OCI-LY1 (cell line): Measurements from ENCODE around the gene MTHFSD.

ENCODE experiments used
- H2AFZ ChIP-seq: fragments of 200-600 bp; sonication (generic), shearing (Covaris generic); 2 replicates; pipeline ENCODE4 v1.6.0; 2014; ENCODE audit warnings: antibody characterized with exemption, mild to moderate bottlenecking, low read length
- H3F3A ChIP-seq: fragments of 200-600 bp; sonication (generic), shearing (Covaris generic); 2 replicates; pipeline ENCODE4 v1.6.0; 2014; ENCODE audit warnings: mild to moderate bottlenecking, antibody characterized with exemption, low read length, moderate library complexity; ENCODE audit not compliant: insufficient read depth
- H3K27ac ChIP-seq: fragments of 200-600 bp; sonication (generic); 2 replicates; pipeline ENCODE4 v1.5.1; 2014; ENCODE audit warnings: low read length, mixed run types, mild to moderate bottlenecking, low read depth; ENCODE audit not compliant: poor library complexity, severe bottlenecking
- H3K27me3 ChIP-seq: fragments of 200-600 bp; sonication (generic); 2 replicates; pipeline ENCODE4 v1.6.0; 2014; ENCODE audit warnings: antibody characterized with exemption, mild to moderate bottlenecking, low read length, moderate library complexity; ENCODE audit not compliant: insufficient read depth
- H3K36me3 ChIP-seq: fragments of 200-600 bp; sonication (generic); 2 replicates; pipeline ENCODE4 v1.6.1; 2014; ENCODE audit warnings: mild to moderate bottlenecking, antibody characterized with exemption, low read length, moderate library complexity, mixed read lengths; ENCODE audit not compliant: insufficient read depth
- H3K4me1 ChIP-seq: fragments of 200-600 bp; sonication (generic); 2 replicates; pipeline ENCODE4 v1.5.1; 2014; ENCODE audit warnings: mild to moderate bottlenecking, low read length, moderate library complexity; ENCODE audit not compliant: insufficient read depth, severe bottlenecking
- H3K4me2 ChIP-seq: fragments of 200-600 bp; sonication (generic), shearing (Covaris generic); 2 replicates; pipeline ENCODE4 v1.6.1; 2014; ENCODE audit warnings: low read length
- H3K4me3 ChIP-seq: fragments of 200-600 bp; sonication (generic); 2 replicates; pipeline ENCODE4 v1.5.1; 2014; ENCODE audit warnings: low read length, low read depth, mild to moderate bottlenecking, mixed read lengths; ENCODE audit not compliant: poor library complexity, severe bottlenecking
- H3K79me2 ChIP-seq: fragments of 200-600 bp; shearing (Covaris generic); 2 replicates; pipeline ENCODE4 v1.6.1; 2016; ENCODE audit warnings: mixed run types, low read length, mixed read lengths; ENCODE audit not compliant: insufficient read depth
- H3K9ac ChIP-seq: fragments of 200-600 bp; sonication (generic), shearing (Covaris generic); 2 replicates; pipeline ENCODE4 v1.6.1; 2014; ENCODE audit warnings: mild to moderate bottlenecking, low read length, mixed read lengths
- H3K9me2 ChIP-seq: fragments of 200-600 bp; sonication (generic), shearing (Covaris generic); 2 replicates; pipeline ENCODE4 v1.6.1; 2014; ENCODE audit warnings: low read depth, mild to moderate bottlenecking, low read length, mixed read lengths
- H3K9me3 ChIP-seq: fragments of 200-600 bp; shearing (Covaris generic); 2 replicates; pipeline ENCODE4 v1.6.1; 2014; ENCODE audit warnings: low read length, mixed read lengths
- H4K20me1 ChIP-seq: fragments of 200-600 bp; sonication (generic), shearing (Covaris generic); 2 replicates; pipeline ENCODE4 v1.6.0; 2016; ENCODE audit warnings: mild to moderate bottlenecking, low read length; ENCODE audit not compliant: insufficient read depth
- EZH2 ChIP-seq: fragments of 200-600 bp; sonication (generic), shearing (Covaris generic); IDR thresholded peaks from 2 replicates; pipeline ENCODE4 v1.8.0; 2017; ENCODE audit warnings: borderline replicate concordance, mixed run types, mild to moderate bottlenecking, antibody characterized with exemption, low read length, moderate library complexity, mixed read lengths
- TF ChIP-seq, protein P1 (sequence below): fragments of 200-600 bp; sonication (generic), shearing (Covaris generic); IDR thresholded peaks from 2 replicates; pipeline ENCODE4 v1.5.1; 2017; ENCODE audit warnings: mild to moderate bottlenecking, antibody characterized with exemption, low read length, moderate library complexity, mixed read lengths

The MTHFSD gene

DNA sequence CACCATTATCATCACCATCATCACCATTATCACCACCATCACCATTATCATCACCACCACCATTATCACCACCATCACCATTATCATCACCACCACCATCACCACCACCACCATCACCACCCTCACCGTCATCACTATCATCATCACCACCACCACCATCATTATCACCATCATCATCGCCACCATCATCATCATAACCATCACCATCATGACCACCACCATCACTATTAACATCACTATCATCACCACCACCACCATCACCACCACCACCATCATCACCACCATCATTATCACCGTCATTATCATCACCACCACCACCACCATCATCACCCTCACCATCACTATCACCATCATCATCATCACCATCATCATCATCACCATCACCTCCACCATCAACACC is 32.5 kb upstream of the MTHFSD start:
- Histone ChIP-seq H2AFZ (no peak overlapping the region), H3K36me3 (peaks cover 18% of the 10 kb centered on the region), H3F3A (no peaks in the 10 kb centered on the region), H3K9ac (no peak overlapping the region), H3K79me2 (no peaks in the 10 kb centered on the region), H3K4me3 (no peak overlapping the region), H3K9me3 (no peaks in the 10 kb centered on the region), H3K4me1 (peaks cover 5% of the 10 kb centered on the region), H3K4me2 (no peak overlapping the region), H4K20me1 (no peaks in the 10 kb centered on the region), H3K27me3 (no peaks in the 10 kb centered on the region), H3K9me2 (no peaks in the 10 kb centered on the region), H3K27ac (no peak overlapping the region)
- TF ChIP-seq, protein P1, sequence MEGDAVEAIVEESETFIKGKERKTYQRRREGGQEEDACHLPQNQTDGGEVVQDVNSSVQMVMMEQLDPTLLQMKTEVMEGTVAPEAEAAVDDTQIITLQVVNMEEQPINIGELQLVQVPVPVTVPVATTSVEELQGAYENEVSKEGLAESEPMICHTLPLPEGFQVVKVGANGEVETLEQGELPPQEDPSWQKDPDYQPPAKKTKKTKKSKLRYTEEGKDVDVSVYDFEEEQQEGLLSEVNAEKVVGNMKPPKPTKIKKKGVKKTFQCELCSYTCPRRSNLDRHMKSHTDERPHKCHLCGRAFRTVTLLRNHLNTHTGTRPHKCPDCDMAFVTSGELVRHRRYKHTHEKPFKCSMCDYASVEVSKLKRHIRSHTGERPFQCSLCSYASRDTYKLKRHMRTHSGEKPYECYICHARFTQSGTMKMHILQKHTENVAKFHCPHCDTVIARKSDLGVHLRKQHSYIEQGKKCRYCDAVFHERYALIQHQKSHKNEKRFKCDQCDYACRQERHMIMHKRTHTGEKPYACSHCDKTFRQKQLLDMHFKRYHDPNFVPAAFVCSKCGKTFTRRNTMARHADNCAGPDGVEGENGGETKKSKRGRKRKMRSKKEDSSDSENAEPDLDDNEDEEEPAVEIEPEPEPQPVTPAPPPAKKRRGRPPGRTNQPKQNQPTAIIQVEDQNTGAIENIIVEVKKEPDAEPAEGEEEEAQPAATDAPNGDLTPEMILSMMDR, result no peak
- no peak for TF ChIP-seq EZH2

DNA sequence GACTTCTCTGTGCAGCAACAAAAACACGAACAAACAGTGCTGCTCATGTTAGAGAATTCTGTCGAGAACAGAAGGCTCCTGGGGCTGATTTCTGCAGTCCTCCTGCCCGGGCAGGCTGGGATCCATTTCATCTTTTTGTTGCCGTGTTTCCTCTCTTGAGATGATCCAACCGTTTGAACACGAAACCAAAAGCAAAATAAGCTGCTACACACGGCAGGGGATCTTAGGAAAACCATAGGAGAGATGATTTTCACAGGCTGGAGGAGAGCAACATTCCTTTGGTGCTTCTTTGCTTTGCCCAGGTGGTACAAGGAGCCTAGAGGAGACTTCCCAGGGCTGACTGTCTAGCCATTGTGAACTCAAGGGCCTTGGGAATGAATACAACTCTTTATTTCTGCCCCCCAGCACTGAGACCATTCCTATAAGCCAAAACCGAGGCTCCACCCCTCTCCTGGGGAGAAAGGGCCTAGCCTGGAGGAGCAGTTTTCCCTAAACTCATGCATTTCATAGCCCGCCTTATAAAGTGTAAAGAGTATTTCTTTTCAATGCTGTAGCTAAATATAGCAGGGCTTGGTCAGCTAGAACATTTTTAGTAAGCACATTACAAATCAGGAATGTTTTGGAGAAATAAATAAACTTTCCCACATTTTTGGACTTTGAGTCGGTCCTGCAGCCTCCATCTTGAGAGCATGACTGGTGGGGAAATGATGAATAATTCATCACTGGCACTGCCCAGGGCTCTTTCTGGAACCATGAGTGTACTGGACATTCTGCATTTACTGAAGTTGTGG is 31.0 kb upstream of the MTHFSD start:
- Histone ChIP-seq H2AFZ (no peak overlapping the region), H3K9ac (no peak overlapping the region), H3F3A (no peaks in the 10 kb centered on the region), H3K4me2 (no peak overlapping the region), H3K27me3 (no peaks in the 10 kb centered on the region), H3K4me1 (peaks cover 5% of the 10 kb centered on the region), H3K79me2 (no peaks in the 10 kb centered on the region), H3K36me3 (peaks cover 23% of the 10 kb centered on the region), H3K9me3 (no peaks in the 10 kb centered on the region), H3K27ac (no peak overlapping the region), H3K4me3 (no peak overlapping the region), H3K9me2 (no peaks in the 10 kb centered on the region), H4K20me1 (no peaks in the 10 kb centered on the region)
- no peak for TF ChIP-seq EZH2
- TF ChIP-seq, protein P1, result no peak

DNA sequence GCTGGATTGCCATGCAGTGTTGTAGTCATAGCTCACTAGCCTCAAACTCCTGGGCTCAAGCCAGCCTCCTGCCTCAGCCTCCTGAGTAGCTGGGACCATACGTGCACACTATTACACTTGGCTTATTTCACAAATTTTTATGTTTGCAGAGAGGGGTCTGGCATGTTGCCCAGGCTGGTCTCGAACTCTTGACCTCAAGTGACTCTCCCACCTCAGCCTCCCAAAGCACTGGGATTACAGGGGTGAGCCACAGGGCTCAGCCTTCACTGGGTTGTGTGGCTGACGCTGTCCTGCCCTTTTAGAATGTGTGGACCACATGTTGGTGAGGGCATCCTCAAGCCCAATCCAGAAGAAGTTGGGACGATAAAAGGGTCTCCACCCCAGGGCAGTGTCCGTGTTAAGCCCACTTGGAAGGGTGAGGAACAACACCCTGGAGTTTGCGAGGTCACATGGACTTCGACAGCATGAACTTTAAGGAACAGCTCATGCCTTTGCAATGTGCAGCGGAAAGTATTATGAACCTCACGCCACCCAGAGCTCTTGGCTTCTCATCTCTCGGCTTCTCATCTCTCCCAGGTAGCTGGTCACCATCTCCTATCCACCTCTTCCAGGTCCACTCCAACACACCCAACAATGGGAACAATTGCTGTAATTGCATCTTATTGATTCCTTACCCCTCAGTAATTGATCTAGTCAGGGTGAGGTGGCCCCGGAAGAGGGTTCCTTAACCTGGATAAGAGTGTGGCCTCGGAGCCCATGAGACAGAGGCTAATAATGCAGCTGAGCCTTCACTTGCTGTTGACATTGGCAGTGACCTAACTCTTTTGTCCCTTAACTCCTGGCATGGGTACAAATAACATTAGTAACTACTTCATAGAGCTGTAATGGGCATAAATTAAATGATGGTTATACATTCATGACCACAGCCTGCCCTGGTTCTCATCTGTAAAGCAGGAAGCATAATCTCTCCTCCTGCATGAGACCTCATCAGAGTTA is 30.0 kb upstream of the MTHFSD start:
- Histone ChIP-seq H3K27ac (no peak overlapping the region), H3K9me3 (no peaks in the 10 kb centered on the region), H2AFZ (no peak overlapping the region), H3F3A (no peaks in the 10 kb centered on the region), H3K4me1 (peaks cover 5% of the 10 kb centered on the region), H3K4me3 (no peak overlapping the region), H3K9ac (no peak overlapping the region), H3K36me3 (peaks cover 33% of the 10 kb centered on the region), H3K4me2 (no peak overlapping the region), H3K9me2 (no peaks in the 10 kb centered on the region), H3K79me2 (no peaks in the 10 kb centered on the region), H3K27me3 (no peaks in the 10 kb centered on the region), H4K20me1 (no peaks in the 10 kb centered on the region)
- TF ChIP-seq EZH2, result no peak
- TF ChIP-seq, protein P1, result no peak
